Esophagus squamous epithelium (tissue), 5 donors: ENCODE data around the gene EPB41L4B. TPM values are rescaled to one million over a fixed set of nuclear protein-coding genes. Genes with fewer than 3 reads are reported as not detected.

ENCODE experiments used
- DNase-seq: peaks from one replicate; lab custom pipeline; 2025; lab: John Stamatoyannopoulos, UW
- H3K27ac ChIP-seq, 4 donors: fragments of 200-600 bp; sonication (generic); one replicate each; pipeline ENCODE4 v1.5.1; 2016 to 2019; ENCODE audit warnings: mild to moderate bottlenecking in 1 of 4
- H3K27me3 ChIP-seq, 4 donors: fragments of 200-600 bp; sonication (generic); 1 replicate in 3 of 4; 2 replicates in 1 of 4; pipeline versions ENCODE4 v1.5.1 to v1.6.0; 2017 to 2021; ENCODE audit warnings: antibody characterized with exemption in 1 of 4
- H3K36me3 ChIP-seq, 3 donors: fragments of 200-600 bp; sonication (generic); one replicate each; pipeline ENCODE4 v1.5.1; 2016 to 2019
- H3K4me1 ChIP-seq, 3 donors: fragments of 200-600 bp; sonication (generic); one replicate each; pipeline ENCODE4 v1.5.1; 2017 to 2019
- H3K4me3 ChIP-seq, 4 donors: fragments of 200-600 bp; sonication (generic); 1 replicate in 3 of 4; 2 replicates in 1 of 4; pipeline ENCODE4 v1.5.1; 2016 to 2019; ENCODE audit warnings: mild to moderate bottlenecking in 2 of 4, moderate library complexity in 1 of 4
- H3K9me3 ChIP-seq, 3 donors: fragments of 200-600 bp; sonication (generic); one replicate each; pipeline ENCODE4 v1.5.1; 2016 to 2019
- POLR2A ChIP-seq, 4 donors: fragments of 450-650 bp; IDR thresholded peaks; one replicate each; pipeline ENCODE4 v1.6.1; 2017; ENCODE audit warnings: antibody characterized with exemption in 4 of 4, mild to moderate bottlenecking in 4 of 4, moderate library complexity in 3 of 4
- WGBS, 2 donors: methylation state at CpG; one replicate each; pipeline ENCODE4 v1.1.5; 2018; 5-methylcytosine and 5-hydroxymethylcytosine counted together
- intact Hi-C: fragments of 100-400 bp; cut with DNase I; formaldehyde crosslinking; loops from one replicate; pipeline ENCODE4 v1.15.0; 2022
- total RNA-seq, 4 donors: library from RNA; depleted of rRNA; stranded (reverse); fragments of >200 nt; gene quantifications; one replicate each; pipeline ENCODE4 v1.1.0, GENCODE V29; 2016
- TF ChIP-seq, protein P1 (sequence below), 6 experiments: fragments of 450-650 bp in 4 of 6; fragments of 200-600 bp in 2 of 6; sonication (generic) in 2 of 6; IDR thresholded peaks; one replicate each; pipeline ENCODE4 v1.5.1; 2016 to 2019; ENCODE audit warnings: antibody characterized with exemption in 6 of 6, mild to moderate bottlenecking in 4 of 6, moderate library complexity in 4 of 6
- donor health status: DM: yes; HTN: yes; CAD: no.

The EPB41L4B gene
- total RNA-seq, 4 donors from 2014 or later: 0.45 to 3.8 (median 1.8) TPM

DNA sequence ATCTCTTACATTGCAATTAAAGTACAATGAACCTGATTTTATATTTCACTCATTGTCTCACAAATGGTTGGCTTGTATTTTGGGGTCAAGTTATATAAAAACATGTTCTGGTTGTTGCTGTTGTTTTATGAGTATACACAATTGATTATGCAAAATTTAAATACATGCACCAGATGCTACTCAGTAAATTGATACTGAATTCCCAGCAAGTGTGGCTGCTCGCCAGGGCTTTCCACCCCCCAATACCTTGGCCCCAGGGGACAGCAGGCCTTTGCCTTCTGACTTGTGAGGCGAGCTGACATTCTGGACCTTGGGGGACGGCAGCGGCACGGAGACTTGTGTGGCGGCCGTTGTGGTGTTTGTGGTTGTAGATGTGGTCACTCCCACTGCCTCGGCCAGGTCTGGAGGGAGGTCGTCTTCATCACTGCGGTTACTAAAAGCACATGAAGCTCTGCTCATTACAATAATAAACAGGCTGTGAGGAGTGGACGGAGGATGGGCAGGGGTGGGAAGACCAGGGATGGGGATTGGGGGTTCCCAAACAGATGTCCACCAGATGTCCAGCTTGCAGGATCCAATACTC is 126.8 kb downstream of the EPB41L4B start:
- no peaks in the 10 kb centered on the region for H3K4me1 ChIP-seq
- intact Hi-C loops: no loop called here
- no peak for DNase-seq
- H3K36me3 ChIP-seq: no peaks in the 10 kb centered on the region
- TF ChIP-seq, protein P1, sequence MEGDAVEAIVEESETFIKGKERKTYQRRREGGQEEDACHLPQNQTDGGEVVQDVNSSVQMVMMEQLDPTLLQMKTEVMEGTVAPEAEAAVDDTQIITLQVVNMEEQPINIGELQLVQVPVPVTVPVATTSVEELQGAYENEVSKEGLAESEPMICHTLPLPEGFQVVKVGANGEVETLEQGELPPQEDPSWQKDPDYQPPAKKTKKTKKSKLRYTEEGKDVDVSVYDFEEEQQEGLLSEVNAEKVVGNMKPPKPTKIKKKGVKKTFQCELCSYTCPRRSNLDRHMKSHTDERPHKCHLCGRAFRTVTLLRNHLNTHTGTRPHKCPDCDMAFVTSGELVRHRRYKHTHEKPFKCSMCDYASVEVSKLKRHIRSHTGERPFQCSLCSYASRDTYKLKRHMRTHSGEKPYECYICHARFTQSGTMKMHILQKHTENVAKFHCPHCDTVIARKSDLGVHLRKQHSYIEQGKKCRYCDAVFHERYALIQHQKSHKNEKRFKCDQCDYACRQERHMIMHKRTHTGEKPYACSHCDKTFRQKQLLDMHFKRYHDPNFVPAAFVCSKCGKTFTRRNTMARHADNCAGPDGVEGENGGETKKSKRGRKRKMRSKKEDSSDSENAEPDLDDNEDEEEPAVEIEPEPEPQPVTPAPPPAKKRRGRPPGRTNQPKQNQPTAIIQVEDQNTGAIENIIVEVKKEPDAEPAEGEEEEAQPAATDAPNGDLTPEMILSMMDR (IDR thresholded peaks at IDR 0.05): no peak
- no peak for TF ChIP-seq POLR2A (IDR thresholded peaks at IDR 0.05)
- no peaks in the 10 kb centered on the region for H3K9me3 ChIP-seq
- H3K4me3 ChIP-seq: no peak overlapping the region
- no peak overlapping the region for H3K27ac ChIP-seq
- 43 to 60% methylated on average over 1 to 8 of the region's 11 CpGs for WGBS, 2 donors
- H3K27me3 ChIP-seq: peaks cover 0 to 14% (median 0%) of the 10 kb centered on the region in 4 donors

DNA sequence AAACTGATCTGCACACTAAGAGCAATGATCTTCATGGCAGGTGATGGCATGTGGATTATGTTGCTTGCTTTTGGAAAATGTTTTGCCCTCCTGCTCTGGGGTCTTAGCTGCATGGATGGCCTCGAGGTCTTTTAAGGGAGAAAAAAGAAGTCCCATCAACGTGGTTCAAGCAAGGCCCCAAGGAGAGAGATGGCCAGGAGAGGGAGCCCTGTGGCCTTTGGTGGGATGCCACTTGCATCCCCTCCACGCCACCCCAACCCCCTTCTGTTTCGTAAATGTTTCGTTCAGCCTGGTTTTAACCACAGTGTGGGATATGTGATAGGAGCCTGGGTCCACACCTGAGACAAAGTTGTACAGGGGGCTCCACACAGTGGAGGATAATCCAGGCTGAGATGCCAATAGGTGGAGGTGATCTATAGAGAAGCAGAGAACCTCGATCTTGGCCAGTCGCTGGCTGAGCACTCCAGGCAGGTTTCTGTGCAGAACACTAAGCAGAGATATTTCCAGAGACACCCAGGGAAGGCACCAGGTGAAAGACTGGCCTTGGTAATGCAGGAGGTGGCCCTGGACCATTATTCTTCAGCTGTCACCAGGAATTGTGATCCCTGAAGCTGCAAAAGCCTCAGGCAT is 128.0 kb downstream of the EPB41L4B start:
- no peak overlapping the region for H3K4me3 ChIP-seq
- H3K4me1 ChIP-seq: no peaks in the 10 kb centered on the region
- H3K27me3 ChIP-seq: peaks cover 0 to 13% (median 0%) of the 10 kb centered on the region in 4 donors
- 50 to 61% methylated on average over 4 to 7 of the region's 7 CpGs for WGBS, 2 donors
- no peak for DNase-seq
- H3K36me3 ChIP-seq: no peaks in the 10 kb centered on the region
- H3K27ac ChIP-seq: no peak overlapping the region
- H3K9me3 ChIP-seq: no peaks in the 10 kb centered on the region
- intact Hi-C loops: no loop called here
- no peak for TF ChIP-seq POLR2A (IDR thresholded peaks at IDR 0.05)
- TF ChIP-seq, protein P1 (IDR thresholded peaks at IDR 0.05): peak in 1 of 6 experiments; percentile 50

DNA sequence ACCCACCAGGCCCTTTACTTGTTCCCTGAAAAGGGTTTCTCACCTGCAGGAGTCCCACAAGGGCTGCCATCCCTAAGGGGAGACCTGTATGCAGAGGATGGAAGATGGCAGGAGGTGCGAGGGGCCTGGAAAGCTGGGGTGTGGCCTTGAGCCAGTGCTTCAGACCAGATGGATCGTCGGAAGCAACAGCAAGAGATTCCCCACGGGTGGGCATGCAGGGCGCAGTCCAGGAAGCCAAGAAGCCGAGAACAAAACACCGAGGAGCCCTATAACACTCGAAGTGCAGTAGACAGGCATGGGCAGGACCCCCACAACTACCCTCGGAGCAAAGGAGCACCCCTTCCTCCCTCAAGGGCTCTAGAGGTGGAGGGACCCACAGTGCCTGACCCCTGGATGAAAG is 129.1 kb downstream of the EPB41L4B start:
- no peak overlapping the region for H3K4me3 ChIP-seq
- H3K4me1 ChIP-seq: no peaks in the 10 kb centered on the region
- H3K27me3 ChIP-seq: peaks cover 0 to 13% (median 0%) of the 10 kb centered on the region in 4 donors
- H3K27ac ChIP-seq: no peak overlapping the region
- no peak for TF ChIP-seq POLR2A (IDR thresholded peaks at IDR 0.05)
- TF ChIP-seq, protein P1 (IDR thresholded peaks at IDR 0.05): no peak
- no peaks in the 10 kb centered on the region for H3K9me3 ChIP-seq
- intact Hi-C loops: no loop called here
- WGBS, 2 donors: 82 to 83% methylated on average over 2 to 6 of the region's 9 CpGs
- no peak for DNase-seq
- H3K36me3 ChIP-seq: no peaks in the 10 kb centered on the region

DNA sequence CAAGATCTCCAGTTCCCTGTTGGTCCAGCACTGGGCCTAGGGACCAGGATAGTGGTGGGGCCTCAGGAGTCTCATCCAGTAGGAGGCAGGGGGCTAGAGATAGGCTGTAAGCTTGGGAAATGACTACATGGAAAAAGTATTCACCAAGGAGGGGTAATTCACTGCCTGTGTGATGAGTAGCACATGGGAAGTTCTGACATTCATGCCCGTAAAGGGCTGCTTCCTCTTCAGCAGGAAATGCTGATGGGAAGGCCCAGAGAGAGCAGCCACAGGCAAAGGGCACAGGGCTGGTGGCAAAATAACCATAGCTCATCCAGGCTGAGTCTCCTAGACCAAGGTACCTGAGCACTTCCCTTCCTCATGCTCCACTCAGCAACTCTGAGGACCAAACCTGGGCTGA is 130.7 kb downstream of the EPB41L4B start:
- 50 to 100% methylated on average over 1 of the region's 1 CpG for WGBS, 2 donors
- no peak overlapping the region for H3K4me3 ChIP-seq
- no peak overlapping the region for H3K27ac ChIP-seq
- TF ChIP-seq, protein P1 (IDR thresholded peaks at IDR 0.05): no peak
- TF ChIP-seq POLR2A (IDR thresholded peaks at IDR 0.05): no peak
- H3K9me3 ChIP-seq: no peaks in the 10 kb centered on the region
- H3K4me1 ChIP-seq: no peaks in the 10 kb centered on the region
- intact Hi-C loops: no loop called here
- H3K36me3 ChIP-seq: no peaks in the 10 kb centered on the region
- peaks cover 0 to 20% (median 0%) of the 10 kb centered on the region in 4 donors for H3K27me3 ChIP-seq
- no peak for DNase-seq

DNA sequence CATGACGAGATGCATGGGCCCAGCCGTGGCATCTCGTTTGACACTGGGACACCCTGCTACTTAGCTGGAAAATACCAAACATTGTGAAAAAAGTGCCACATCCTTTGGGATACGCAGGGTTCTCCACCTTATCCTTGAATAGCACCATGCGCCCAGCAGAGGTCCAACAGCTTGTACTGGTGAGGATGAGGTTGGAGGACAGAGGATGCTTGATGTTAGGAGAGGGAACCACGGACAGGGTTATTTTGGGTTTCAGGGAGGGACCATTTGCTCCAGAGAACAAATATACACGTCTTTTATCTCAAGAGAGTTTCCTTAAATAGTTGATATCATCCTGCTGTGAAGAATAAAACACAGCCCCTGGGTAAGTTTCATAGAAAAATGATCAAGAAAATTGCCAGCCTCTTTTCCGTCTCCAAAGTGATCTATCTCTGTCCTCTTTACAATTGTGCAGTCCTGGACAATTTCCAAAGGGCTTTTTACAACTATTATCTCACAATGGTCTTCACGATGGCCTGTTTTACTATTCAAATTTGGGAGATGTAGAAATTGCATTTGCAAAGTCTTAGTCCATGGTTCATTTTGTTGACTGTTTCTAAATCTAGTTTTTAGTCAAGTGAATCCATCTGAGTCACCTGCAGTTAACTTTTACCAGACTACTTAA is 133.9 kb downstream of the EPB41L4B start:
- no peak for DNase-seq
- Histone ChIP-seq H3K36me3 (no peaks in the 10 kb centered on the region), H3K4me1 (no peaks in the 10 kb centered on the region), H3K9me3 (no peaks in the 10 kb centered on the region), H3K27me3 (peaks cover 0 to 13% (median 0%) of the 10 kb centered on the region in 4 donors), H3K4me3 (no peak overlapping the region), H3K27ac (no peak overlapping the region)
- intact Hi-C loops: no loop called here
- TF ChIP-seq, protein P1 (IDR thresholded peaks at IDR 0.05): no peak
- no peak for TF ChIP-seq POLR2A (IDR thresholded peaks at IDR 0.05)
- WGBS, 2 donors: 56 to 70% methylated on average over 8 to 9 of the region's 9 CpGs
